Measurements from ENCODE around the gene DENND1A.

DNA sequence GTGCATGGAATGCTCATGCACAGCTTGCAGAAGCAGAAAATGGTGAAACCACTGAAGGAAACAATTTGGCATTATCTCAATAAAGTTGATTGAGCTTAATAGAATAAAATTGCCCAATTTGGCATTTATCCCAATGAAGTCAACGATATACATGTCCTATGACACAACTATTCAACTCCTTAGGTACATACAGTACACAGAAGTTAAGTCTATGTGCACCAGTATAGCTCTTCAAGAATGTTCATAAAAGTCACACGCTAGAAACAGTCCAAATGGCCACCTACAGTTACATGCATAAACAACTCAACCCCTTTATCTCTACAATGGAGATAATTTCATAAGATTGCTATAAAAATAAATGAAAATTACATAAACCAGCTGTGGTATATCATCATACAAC lies 184.5 kb downstream of the DENND1A start:
- TF ChIP-seq CTCF (IDR thresholded peaks at IDR 0.05; ENCODE audit: insufficient read depth, low read depth, low read length) (no peak), EZH2 (IDR thresholded peaks at IDR 0.05; ENCODE audit: insufficient read depth, low read length) (no peak)

Measured in astrocyte (in vitro differentiated cells and primary cell).